Measurements from ENCODE around the gene OTOP2.
A peak's percentile ranks its signal among the peaks of the same experiment; 100 is the strongest.

OTOP2 gene

DNA sequence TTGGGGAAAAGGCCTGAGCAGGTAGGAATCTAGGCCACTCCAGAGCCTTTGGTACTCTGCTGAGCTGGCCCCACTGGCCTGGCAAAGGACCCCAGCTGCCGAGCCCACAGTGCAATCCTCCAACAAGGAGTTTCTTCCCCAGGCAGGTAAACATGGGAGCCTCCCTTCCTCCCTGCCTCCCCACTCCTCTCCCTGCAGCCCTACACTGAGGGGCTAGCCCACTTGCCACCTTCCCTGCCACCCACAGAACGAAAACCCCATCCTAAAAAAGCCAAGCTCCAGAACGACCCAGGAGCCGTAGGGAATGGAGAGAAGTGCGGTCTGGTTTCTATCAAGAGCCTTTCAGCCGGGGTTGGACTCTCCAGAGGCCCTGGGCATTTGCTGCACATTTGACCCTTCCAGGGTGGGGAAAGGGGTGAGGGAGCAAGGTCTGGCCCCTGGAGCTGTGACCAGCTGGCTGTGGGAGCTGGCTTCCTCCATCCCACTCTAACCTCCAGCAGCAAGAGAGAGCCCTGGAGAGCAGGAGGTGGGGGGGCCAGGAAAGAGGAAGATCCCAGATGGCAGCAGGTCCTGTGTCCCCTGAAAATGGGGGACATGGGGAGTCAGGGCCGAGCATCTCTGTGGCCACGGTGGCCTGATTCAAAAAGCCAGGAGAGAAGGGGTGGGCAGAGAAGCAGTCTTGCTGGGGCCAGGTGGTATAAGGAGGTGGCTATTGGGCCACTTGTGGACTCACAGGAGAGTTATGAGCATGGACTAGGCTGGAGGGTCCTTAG lies 47.2 kb downstream of the OTOP2 start:
- DNase-seq: no peak

DNA sequence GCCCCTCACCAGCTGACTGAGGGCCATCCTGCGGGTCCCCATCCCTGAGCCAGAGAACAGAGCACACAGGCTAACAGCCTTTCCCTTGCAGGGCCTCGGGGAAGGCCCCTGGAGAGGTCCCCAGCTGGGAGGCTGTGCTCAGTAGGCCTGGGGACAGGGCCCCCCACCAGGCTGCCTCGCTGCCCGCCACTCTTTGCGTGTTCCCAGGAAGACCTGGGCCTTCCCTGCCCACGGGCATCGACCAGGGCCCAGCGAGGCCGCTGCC lies 47.7 kb downstream of the OTOP2 start:
- DNase-seq: no peak

DNA sequence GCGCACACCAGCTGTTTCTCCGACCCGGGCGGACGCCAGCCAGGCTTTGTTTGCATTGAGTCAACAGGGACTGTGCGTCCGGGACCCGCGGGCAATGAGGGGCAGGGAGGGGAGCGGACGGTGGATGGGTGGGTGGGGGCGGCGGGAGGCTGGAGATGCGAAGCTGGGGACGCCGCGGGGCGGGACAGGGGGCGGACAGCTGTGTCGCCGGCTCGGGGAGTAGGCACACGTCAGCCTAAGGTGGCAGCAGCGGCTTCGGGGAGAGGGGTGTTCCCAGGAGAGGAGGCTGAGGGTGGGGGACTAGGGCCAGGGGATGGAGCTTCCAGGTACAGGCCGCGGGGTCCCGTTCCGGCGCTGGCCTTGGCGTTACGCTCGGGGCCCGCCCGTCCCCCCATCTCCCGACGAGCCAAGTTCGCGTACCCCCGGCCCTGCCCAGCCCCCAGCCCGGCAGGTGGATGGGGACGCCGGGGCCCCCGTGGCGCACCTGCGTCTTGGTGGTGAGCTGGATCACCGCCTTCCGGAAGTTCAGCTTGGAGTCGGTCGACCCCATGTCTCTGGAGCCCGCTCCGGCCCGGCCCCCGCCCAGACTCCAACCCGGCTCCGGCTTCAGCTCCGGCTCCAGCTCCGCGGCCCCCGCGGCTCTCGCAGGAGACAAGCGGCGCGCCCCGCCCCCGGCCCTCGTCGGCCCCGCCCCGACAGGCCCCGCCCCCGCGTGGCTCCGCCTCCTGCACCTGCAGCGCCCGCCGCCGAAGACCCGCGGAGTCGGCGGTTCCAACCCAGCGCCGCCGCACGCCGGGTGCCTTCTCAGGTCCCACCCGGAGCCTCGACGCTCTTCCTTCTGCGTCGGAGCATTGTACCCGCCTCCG lies 48.3 kb downstream of the OTOP2 start, which contains the start of gene HID1:
Gene HID1, minus strand, starts transcription at position 653 of the 866 bp plus-strand sequence. Its CDS starts 103 bp downstream, at position 550.
- DNase-seq: peak in 54 of 56 donors; percentile 19 to 91 (median 67)

DNA sequence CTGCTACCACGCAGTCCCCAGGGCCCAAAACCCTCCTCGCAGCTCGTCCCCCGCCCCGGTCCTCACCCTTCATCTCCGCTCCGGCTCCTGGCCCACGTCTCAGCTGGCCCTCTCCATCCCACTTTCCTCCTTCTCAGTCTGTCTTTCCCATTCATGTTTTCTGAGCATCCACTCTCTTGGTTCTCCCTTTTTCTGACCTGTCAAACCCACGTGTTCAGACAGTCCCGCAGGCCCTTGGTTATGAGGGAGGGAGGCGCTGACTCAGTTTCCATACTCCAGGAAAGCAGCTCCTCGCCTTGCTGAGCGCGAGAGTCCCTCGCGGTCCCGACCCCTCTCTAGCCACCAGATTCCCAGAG lies 48.9 kb downstream of the OTOP2 start:
- no peak for DNase-seq

DNA sequence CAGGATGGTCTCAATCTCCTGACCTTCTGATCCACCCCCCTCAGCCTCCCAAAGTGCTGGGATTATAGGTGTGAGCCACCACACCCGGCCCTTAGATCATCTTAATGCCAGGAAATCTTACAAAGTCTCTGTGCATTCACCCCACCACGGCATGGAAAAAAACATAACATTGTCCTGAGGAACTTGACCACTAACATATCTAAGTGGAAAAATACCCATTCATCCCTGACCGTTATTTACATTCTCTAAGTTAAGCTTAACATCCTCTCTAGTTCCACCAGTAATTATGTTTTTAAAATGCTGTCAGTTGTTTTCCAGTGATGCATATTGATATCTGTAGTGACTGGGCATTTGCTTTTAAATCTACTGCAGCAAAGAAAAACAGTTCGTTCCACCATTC lies 51.9 kb downstream of the OTOP2 start:
- DNase-seq: no peak

DNA sequence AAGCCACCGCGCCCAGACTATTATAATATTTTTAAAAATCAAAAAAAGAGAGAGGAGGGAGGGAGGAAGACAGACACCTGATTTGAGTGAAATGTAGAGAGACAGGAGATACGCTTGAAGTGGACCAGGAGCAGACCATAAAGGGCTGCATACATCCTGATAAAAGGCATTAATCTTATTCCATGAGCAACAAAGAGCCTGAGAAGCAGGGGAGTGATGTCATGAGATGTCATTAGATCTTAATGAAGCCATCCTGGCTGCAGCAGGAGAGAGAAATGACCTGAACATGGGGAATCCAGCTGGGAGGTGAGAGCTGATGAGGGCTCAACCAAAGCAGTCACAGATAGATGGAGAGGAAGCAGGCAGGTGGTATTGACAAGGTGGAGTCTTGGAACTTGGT lies 53.7 kb downstream of the OTOP2 start:
- DNase-seq: no peak

DNA sequence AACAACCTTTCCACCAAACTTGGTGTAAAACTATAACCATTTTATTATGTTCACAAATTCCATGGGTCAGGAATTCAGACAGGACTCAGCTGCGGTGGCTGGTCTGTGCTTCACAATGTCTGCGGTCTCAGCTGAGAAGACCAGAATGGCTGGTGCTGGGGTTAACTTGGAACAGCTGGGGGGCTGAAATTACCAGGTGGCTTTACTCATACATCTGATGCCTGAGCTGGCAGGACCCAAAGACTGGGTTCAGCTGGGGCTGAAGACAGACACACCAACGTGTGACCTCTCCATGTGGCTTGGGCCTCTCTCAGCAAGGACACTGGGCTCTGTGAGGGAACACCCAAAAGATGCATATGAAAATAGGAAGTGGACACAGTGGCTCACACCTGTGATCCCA lies 54.2 kb downstream of the OTOP2 start:
- no peak for DNase-seq

DNA sequence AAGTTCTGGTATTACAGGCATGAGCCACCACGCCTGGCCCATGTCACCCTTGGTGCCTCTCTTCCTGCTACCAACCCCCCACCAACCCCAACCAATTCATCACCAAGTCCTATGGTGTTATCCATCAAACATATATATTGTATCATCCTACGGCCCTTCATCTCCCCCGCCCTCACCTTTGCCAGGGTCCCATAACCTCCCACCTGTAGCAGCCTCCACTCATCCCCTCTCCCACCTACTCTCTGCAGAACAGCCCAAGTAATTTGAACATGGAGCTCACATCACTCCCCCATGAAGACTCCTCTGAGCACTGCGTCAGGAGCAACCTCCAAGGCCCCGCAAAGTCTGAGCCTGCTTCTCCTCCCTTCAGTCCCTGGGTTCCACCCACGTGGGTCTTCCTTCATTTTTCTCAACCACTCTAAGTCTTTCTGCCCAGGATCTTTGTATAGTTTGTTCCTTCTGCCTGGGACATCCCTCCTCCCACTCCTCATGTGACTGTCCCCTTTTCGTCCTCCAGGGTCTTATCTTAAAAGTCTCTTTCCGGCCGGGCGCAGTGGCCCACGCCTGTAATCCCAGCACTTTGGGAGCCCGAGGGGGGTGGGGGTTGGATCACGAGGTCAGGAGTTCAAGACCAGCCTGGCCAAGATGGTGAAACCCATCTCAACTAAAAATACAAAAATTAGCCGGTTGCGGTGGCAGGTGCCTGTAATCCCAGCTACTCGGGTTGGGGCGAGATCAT lies 55.5 kb downstream of the OTOP2 start:
- no peak for DNase-seq

DNA sequence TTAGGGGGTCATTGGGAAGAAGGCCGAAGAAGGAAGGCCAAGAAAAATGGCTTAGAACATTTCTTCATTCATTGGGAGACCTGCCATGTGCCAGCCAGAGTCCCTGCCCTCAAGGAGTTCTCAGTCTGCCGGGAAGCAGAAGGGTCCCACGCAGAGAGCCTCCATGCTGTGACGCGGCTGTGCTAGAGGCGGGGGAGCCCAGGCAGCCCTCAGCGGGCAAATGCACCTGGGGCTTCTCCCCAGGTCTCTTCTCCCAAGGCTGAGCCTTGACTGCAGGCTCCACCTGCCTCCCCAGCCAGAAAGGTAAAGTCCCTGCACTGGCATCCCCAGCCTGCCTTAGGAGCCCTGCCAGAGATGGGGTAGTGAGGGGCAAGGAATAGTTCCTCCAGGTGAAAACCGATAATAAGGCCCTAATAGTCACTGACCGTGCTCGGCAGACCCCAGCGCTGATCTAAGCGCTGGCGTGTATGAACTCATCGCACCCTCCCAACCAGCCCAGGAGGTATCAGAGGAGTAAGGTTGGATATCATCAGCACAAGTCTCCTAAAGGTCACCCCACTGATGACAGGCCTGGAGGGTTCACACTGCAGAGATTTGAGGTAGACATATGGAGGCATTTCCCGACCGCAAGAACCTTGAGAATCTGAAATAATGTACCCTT lies 57.4 kb downstream of the OTOP2 start:
- peak in 1 of 56 donors; percentile 48 for DNase-seq

DNA sequence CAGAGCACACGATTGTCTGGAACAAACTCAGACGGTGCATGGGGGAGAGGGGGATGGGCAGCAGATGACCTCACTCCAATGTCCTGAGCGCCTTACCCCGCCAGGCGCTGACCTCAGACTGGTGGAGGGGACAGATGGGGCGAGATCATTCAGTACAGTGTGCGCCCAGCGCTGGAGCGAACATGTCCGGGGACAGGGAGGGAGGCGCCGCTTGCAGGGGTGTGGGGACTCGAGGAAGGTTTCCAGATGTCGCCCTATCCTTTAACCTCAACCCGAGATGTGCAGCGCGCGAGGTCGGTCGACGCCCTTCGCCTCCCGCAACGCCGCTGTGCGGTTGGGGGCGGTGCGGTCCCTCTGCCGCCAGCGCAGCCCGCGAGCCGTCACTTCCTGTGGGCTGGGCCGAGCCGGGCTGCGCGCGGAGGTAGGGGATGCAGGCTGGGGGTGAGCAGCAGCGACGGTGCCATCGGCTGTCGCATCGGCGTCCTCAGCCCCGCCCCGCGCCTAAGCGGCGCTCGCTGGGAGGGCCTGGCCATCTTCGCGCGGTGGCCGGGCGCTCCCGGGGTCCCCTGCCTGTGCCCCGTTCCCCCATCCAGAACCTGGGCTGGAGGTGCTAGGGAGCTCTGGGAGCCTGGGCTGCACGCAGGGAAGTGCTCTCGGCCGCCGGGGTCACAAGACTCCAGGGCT lies 58.0 kb downstream of the OTOP2 start:
- DNase-seq: peak in 55 of 56 donors; percentile 61 to 94 (median 84)

DNA sequence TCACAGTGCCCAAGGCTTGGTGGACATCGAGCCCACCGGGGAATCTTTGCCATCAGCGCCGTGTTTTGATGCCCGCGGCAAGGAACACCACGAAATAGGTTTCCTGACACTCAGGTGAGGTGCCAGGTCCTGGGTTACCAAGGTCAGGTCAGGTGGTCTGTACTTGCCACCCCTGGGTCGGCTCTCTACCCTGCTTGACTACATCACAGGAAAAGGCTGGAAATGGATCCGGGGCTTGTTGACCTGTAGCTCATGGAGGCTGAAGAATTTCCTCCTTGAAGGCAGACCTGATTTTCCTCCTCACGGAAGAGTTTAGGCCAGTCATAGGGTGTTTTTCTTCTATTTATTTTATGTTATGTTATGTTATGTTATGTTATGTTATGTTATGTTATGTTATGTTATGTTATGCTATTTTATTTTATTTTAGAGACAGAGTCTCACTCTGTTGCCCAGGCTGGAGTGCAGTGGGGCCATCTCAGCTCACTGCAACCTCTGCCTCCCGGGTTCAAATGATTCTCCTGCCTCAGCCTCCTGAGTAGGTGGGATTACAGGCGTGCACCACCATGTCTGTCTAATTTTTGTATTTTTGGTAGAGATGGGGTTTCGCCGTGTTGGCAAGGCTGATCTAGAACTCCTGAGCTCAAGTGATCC lies 58.7 kb downstream of the OTOP2 start:
- DNase-seq: peak in 11 of 56 donors; percentile 33 to 75 (median 64)
